OCI-LY3 (cell line): ENCODE measurements around the gene NIPSNAP2.

ENCODE experiments used
- H2AFZ ChIP-seq: fragments of 200-600, 300-600 bp; shearing (Covaris generic); 2 replicates; pipeline ENCODE4 v1.6.0; 2014; ENCODE audit warnings: antibody characterized with exemption, low read depth, low read length
- H3K27ac ChIP-seq: fragments of 200-600, 300-600 bp; sonication (generic); 2 replicates; pipeline ENCODE4 v1.5.1; 2014; ENCODE audit warnings: mild to moderate bottlenecking, low read length, moderate library complexity, mixed read lengths
- H3K27me3 ChIP-seq: fragments of 200-600, 300-600 bp; sonication (generic); 2 replicates; pipeline ENCODE4 v1.6.1; 2014; ENCODE audit warnings: low read depth, low read length, mixed read lengths
- H3K36me3 ChIP-seq: fragments of 200-600, 300-600 bp; sonication (generic); replicated peaks from 2 replicates; pipeline ENCODE3; 2014; ENCODE audit warnings: low read depth, low read length, mixed read lengths
- H3K4me1 ChIP-seq: fragments of 300-600, 200-600 bp; sonication (generic); 2 replicates; pipeline ENCODE4 v1.6.1; 2014; ENCODE audit warnings: low read length, mixed read lengths
- H3K4me2 ChIP-seq: fragments of 200-600, 300-600 bp; sonication (generic); 2 replicates; pipeline ENCODE4 v1.6.1; 2014; ENCODE audit warnings: low read length, mixed read lengths
- H3K4me3 ChIP-seq: fragments of 300-600, 200-600 bp; sonication (generic); 2 replicates; pipeline ENCODE4 v1.5.1; 2014; ENCODE audit warnings: antibody characterized with exemption, mild to moderate bottlenecking, low read length, moderate library complexity
- H3K79me2 ChIP-seq: fragments of 300-600, 200-600 bp; shearing (Covaris generic); 2 replicates; pipeline ENCODE4 v1.6.1; 2014; ENCODE audit warnings: mild to moderate bottlenecking, low read length, mixed read lengths
- H3K9ac ChIP-seq: fragments of 300-600, 200-600 bp; shearing (Covaris generic); 2 replicates; pipeline ENCODE4 v1.6.0; 2014; ENCODE audit warnings: mild to moderate bottlenecking, low read length, moderate library complexity
- H3K9me3 ChIP-seq: fragments of 200-600, 300-600 bp; shearing (Covaris generic); 2 replicates; pipeline ENCODE4 v1.6.1; 2014; ENCODE audit warnings: low read length, mixed read lengths; ENCODE audit not compliant: insufficient read depth
- H4K20me1 ChIP-seq: fragments of 200-600, 300-600 bp; sonication (generic); 2 replicates; pipeline ENCODE4 v1.6.1; 2016; ENCODE audit warnings: low read length, mixed read lengths; ENCODE audit not compliant: insufficient read depth
- EZH2phosphoT487 ChIP-seq: fragments of 200-600 bp; shearing (Covaris generic); IDR thresholded peaks from 2 replicates; pipeline ENCODE4 v1.6.1; 2018; ENCODE audit warnings: antibody characterized with exemption, mixed run types, low read depth
- TF ChIP-seq, protein P1 (sequence below): fragments of 200-600, 300-600 bp; sonication (generic); IDR thresholded peaks from 2 replicates; pipeline ENCODE4 v1.5.1; 2014; ENCODE audit warnings: antibody characterized with exemption, low read length, low read depth

NIPSNAP2 gene

DNA sequence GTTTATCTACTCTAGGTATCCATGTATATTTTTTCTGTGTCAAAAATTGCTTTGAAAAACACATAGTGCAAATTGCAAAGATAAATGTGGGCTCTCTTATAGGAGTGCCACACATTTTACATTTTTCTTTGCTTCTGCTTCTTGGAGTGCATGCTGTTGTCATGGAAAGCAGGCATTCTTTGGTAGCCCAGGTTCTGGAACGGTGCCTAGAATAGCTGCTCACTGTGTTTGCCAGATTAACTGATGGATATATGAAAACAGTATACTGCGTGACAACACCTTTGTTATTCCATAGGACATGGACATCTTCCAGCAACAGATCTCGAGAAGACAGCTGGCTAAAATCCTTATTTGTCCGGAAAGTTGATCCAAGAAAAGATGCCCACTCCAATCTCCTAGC lies 13.4 kb downstream of the NIPSNAP2 start:
- H2AFZ ChIP-seq: no peak overlapping the region
- no peak overlapping the region for H3K4me2 ChIP-seq
- peaks cover 15% of the 10 kb centered on the region for H4K20me1 ChIP-seq
- H3K79me2 ChIP-seq: peaks cover 28% of the 10 kb centered on the region
- no peaks in the 10 kb centered on the region for H3K4me1 ChIP-seq
- H3K9me3 ChIP-seq: no peaks in the 10 kb centered on the region
- H3K4me3 ChIP-seq: no peak overlapping the region
- no peaks in the 10 kb centered on the region for H3K27me3 ChIP-seq
- no peak for TF ChIP-seq EZH2phosphoT487
- TF ChIP-seq, protein P1, sequence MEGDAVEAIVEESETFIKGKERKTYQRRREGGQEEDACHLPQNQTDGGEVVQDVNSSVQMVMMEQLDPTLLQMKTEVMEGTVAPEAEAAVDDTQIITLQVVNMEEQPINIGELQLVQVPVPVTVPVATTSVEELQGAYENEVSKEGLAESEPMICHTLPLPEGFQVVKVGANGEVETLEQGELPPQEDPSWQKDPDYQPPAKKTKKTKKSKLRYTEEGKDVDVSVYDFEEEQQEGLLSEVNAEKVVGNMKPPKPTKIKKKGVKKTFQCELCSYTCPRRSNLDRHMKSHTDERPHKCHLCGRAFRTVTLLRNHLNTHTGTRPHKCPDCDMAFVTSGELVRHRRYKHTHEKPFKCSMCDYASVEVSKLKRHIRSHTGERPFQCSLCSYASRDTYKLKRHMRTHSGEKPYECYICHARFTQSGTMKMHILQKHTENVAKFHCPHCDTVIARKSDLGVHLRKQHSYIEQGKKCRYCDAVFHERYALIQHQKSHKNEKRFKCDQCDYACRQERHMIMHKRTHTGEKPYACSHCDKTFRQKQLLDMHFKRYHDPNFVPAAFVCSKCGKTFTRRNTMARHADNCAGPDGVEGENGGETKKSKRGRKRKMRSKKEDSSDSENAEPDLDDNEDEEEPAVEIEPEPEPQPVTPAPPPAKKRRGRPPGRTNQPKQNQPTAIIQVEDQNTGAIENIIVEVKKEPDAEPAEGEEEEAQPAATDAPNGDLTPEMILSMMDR: no peak
- H3K27ac ChIP-seq: no peak overlapping the region
- H3K9ac ChIP-seq: no peak overlapping the region
- H3K36me3 ChIP-seq: peaks cover 40% of the 10 kb centered on the region

DNA sequence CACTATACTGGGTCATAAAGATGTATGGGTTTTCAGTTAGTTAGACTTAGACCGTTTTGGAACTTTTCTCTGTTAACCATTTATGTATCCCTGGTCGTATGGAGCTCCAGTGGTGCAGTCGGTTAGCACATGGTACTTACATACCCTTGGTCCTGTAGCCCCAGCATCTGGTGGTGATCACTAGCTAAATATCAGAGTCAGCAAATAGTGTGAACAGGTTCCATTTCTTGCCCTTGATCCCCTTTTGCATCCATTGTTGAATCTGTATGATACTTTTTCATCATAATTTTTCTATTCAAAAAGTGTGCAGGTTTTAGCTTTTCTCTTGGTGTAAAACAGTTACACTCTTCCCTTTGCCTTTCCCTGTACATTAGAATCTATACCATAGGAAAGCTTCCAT lies 15.9 kb downstream of the NIPSNAP2 start:
- H4K20me1 ChIP-seq: peaks cover 11% of the 10 kb centered on the region
- TF ChIP-seq, protein P1: no peak
- TF ChIP-seq EZH2phosphoT487: no peak
- H3K27ac ChIP-seq: no peak overlapping the region
- H3K9ac ChIP-seq: no peak overlapping the region
- H3K4me3 ChIP-seq: no peak overlapping the region
- H3K9me3 ChIP-seq: no peaks in the 10 kb centered on the region
- no peaks in the 10 kb centered on the region for H3K4me1 ChIP-seq
- no peaks in the 10 kb centered on the region for H3K27me3 ChIP-seq
- H3K4me2 ChIP-seq: no peak overlapping the region
- peaks cover 12% of the 10 kb centered on the region for H3K79me2 ChIP-seq
- peaks cover 48% of the 10 kb centered on the region for H3K36me3 ChIP-seq
- no peak overlapping the region for H2AFZ ChIP-seq

DNA sequence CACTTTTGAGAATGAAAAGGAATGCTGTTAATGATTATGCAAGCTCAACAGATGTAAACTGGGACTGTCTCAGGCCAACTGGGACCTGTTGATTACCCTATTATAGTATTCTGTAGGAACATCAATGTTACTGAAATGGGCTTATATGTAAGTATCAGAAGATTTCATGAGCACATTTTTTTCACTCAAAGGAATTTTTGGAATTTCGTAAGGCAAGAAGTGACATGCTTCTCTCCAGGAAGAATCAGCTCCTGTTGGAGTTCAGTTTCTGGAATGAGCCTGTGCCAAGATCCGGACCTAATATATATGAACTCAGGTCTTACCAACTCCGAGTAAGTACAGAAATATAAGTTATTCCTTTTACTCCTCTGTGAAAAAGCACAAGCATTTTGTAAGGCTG lies 19.2 kb downstream of the NIPSNAP2 start:
- no peaks in the 10 kb centered on the region for H3K4me1 ChIP-seq
- no peaks in the 10 kb centered on the region for H3K27me3 ChIP-seq
- peaks cover 45% of the 10 kb centered on the region for H3K36me3 ChIP-seq
- H3K79me2 ChIP-seq: no peaks in the 10 kb centered on the region
- no peak overlapping the region for H3K27ac ChIP-seq
- H3K4me2 ChIP-seq: no peak overlapping the region
- no peaks in the 10 kb centered on the region for H3K9me3 ChIP-seq
- H2AFZ ChIP-seq: no peak overlapping the region
- no peak for TF ChIP-seq EZH2phosphoT487
- TF ChIP-seq, protein P1: no peak
- H4K20me1 ChIP-seq: no peaks in the 10 kb centered on the region
- H3K4me3 ChIP-seq: no peak overlapping the region
- no peak overlapping the region for H3K9ac ChIP-seq

DNA sequence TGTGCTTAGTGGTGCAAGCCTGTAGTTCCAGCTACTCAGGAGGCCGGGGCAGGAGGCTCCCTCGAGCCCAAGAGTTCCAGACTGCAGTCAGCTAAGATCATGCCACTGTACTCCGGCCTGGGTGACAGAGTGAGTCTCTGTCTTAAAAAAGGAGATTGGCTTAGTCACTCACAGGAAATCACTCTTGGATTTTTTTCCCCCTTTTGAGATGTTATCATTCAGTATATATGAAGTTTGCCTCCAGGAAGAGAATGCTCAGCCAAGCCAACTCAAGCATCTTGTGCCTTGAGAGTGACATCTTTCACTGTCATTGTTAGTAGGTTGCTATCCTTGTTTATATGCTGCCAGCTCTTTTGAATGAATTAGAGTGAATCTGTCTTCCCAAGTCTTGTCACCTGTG lies 28.0 kb downstream of the NIPSNAP2 start:
- no peak overlapping the region for H2AFZ ChIP-seq
- H3K4me2 ChIP-seq: no peak overlapping the region
- TF ChIP-seq EZH2phosphoT487: no peak
- TF ChIP-seq, protein P1: no peak
- H3K4me1 ChIP-seq: no peaks in the 10 kb centered on the region
- no peak overlapping the region for H3K4me3 ChIP-seq
- no peaks in the 10 kb centered on the region for H4K20me1 ChIP-seq
- no peak overlapping the region for H3K9ac ChIP-seq
- no peak overlapping the region for H3K27ac ChIP-seq
- H3K27me3 ChIP-seq: no peaks in the 10 kb centered on the region
- peaks cover 5% of the 10 kb centered on the region for H3K36me3 ChIP-seq
- H3K79me2 ChIP-seq: no peaks in the 10 kb centered on the region
- no peaks in the 10 kb centered on the region for H3K9me3 ChIP-seq
